Activated T-cell treated with anti-CD3 and anti-CD28 coated beads, Interleukin-2, amount 50 U/mL, for 4 hours (primary cell): ENCODE results near the gene TGIF1. TPM values are rescaled to one million over a fixed set of nuclear protein-coding genes. Genes with fewer than 3 reads are reported as not detected.
A peak's percentile ranks its signal among the peaks of the same experiment; 100 is the strongest.

Source experiments
- ATAC-seq, 2 donors: fragments of 200-7000 bp; cut with Tn5 transposase; one replicate each; pipeline ENCODE4 v1.10.0; 2021
- DNase-seq: peaks from one replicate; pipeline ENCODE4 v3.0.0-alpha.2; 2020
- H3K27me3 Mint-ChIP-seq: one replicate; pipeline ENCODE4 v1.8.0; 2021; ENCODE audit warnings: low read depth, mixed read lengths
- H3K36me3 Mint-ChIP-seq: one replicate; pipeline ENCODE4 v1.8.0; 2022; ENCODE audit warnings: mixed read lengths; ENCODE audit not compliant: insufficient read depth
- H3K4me1 Mint-ChIP-seq: one replicate; pipeline ENCODE4 v1.8.0; 2021; ENCODE audit warnings: low read depth, mixed read lengths
- H3K4me3 Mint-ChIP-seq: one replicate; pipeline ENCODE4 v1.8.0; 2021; ENCODE audit warnings: mild to moderate bottlenecking, moderate library complexity, mixed read lengths
- H3K9me3 Mint-ChIP-seq: one replicate; pipeline ENCODE4 v1.8.0; 2021; ENCODE audit warnings: mixed read lengths
- total RNA-seq, 3 donors: library from RNA; stranded (reverse); gene quantifications; one replicate each; pipeline ENCODE4 v1.2.1, GENCODE V29; 2021

Gene TGIF1
- total RNA-seq, 3 donors from 2014 or later: 19.8 to 35.0 (median 34.8) TPM

DNA sequence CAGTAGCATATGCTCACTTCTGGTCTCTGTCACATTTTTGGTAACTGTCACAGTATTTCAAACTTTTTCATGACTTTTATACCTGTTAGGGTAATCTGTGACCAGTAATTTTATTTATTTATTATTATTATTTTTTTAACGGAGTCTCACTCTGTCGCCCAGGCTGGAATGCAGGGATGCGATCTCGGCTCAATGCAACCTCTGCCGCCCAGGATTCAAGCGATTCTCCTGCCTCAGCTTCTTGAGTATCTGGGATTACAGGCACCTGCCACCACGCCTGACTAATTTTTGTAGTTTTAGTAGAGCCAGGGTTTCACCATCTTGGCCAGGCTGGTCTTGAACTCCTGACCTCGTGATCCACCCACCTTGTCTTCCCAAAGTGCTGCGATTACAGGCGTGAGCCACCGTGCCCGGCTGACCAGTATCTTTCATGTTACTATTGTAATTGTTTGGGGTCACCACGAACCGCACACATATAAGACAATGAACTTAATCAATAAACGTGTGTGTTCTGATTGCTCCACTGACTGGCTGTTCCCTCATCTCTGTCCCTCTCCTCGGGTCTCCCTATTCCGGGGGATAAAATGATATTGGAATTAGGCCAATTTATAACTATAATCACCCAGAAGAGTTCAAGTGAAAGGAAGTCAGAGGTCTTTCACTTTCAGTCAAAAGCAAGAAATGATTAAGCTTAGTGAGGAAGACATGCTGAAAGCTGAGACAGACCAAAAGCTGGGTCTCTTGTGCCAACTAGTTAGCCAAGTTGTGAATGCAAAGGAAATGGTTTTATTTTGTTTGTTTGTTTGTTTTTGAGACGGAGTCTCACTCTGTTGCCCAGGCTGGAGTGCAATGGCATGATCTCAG lies 22.9 kb downstream of the TGIF1 start:
- Mint-ChIP-seq H3K36me3 (no peaks in the 10 kb centered on the region), H3K4me3 (no peak overlapping the region), H3K27me3 (no peaks in the 10 kb centered on the region), H3K4me1 (peaks cover 10% of the 10 kb centered on the region), H3K9me3 (no peaks in the 10 kb centered on the region)
- peak; percentile 83 to 87 for ATAC-seq
- no peak for DNase-seq

DNA sequence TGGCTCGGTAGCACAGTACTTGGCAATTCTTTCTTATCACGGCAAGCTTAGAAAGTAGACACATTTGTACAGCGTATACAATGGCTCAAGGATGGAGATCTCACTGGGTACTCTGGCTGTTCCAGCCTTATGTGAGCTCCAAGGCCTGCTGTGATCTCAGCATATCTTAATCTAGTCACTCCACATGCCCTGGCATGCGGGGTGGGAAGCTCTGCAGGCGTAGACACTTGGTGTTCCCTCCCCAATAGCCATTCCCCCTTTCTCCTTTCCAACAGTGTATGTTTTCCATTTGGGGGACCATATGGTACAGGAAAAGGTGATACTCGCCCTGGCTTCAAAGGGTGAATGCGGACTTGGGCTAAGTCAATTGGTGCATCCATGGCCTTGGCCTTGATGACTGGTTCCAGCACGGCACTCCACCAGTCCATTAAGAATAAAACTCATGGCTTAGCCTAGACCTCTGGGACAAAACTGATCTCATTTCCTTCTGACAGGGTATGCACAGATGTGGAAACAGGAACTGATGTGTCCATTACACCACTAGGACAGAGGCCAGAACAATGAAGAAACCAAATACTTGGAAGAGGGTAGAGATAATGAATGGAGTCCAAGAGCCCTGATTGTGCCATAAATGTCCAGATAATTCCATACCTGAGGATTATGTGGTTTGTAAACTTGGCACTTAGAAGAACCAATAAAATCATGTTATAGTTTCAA lies 28.4 kb downstream of the TGIF1 start:
- no peaks in the 10 kb centered on the region for H3K36me3 Mint-ChIP-seq
- no peaks in the 10 kb centered on the region for H3K27me3 Mint-ChIP-seq
- H3K9me3 Mint-ChIP-seq: no peaks in the 10 kb centered on the region
- H3K4me3 Mint-ChIP-seq: no peak overlapping the region
- DNase-seq: no peak
- peaks cover 3% of the 10 kb centered on the region for H3K4me1 Mint-ChIP-seq
- no peak for ATAC-seq

GRCh38 chr18:3479978-3480509 lies 30.1 kb downstream of the TGIF1 start:
- no peaks in the 10 kb centered on the region for H3K9me3 Mint-ChIP-seq
- DNase-seq: no peak
- no peaks in the 10 kb centered on the region for H3K4me1 Mint-ChIP-seq
- H3K27me3 Mint-ChIP-seq: no peaks in the 10 kb centered on the region
- H3K4me3 Mint-ChIP-seq: no peak overlapping the region
- no peak for ATAC-seq
- H3K36me3 Mint-ChIP-seq: no peaks in the 10 kb centered on the region

- Mint-ChIP-seq H3K9me3 (no peaks in the 10 kb centered on the region), H3K36me3 (no peaks in the 10 kb centered on the region), H3K4me3 (no peak overlapping the region), H3K27me3 (no peaks in the 10 kb centered on the region), H3K4me1 (no peaks in the 10 kb centered on the region)
- DNase-seq: no peak
- no peak for ATAC-seq
These were observed 31.0 kb downstream of the TGIF1 start for GRCh38 chr18:3480827-3481573.

DNA sequence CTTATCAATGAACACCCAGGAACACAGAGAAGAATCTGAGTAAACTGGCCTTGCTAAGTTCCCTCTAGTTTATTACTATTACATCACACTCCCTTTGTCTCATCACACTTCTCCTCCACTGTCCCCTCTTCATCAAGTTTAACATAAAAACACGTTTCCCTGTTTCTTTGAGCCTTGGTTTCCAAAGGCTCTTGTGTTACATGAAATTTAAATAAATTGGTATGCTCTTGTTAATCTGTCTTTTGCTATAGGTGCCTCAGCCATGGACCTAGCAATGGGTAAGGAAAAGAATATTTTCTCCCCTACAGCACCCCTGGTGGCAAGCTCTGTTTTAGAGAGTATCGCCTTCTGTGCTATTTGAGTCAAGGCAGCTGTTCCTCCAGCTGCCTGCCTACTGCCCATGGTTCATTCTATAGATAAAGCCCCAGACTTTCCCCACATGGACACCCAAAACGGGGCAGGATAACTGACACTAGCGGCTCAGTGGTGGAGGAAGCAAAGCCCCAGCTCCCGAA lies 31.8 kb downstream of the TGIF1 start:
- no peak overlapping the region for H3K4me3 Mint-ChIP-seq
- no peaks in the 10 kb centered on the region for H3K27me3 Mint-ChIP-seq
- no peak for DNase-seq
- peak in 1 of 2 donors; percentile 43 for ATAC-seq
- no peaks in the 10 kb centered on the region for H3K36me3 Mint-ChIP-seq
- no peaks in the 10 kb centered on the region for H3K9me3 Mint-ChIP-seq
- H3K4me1 Mint-ChIP-seq: no peaks in the 10 kb centered on the region

- H3K9me3 Mint-ChIP-seq: no peaks in the 10 kb centered on the region
- no peaks in the 10 kb centered on the region for H3K27me3 Mint-ChIP-seq
- no peak for DNase-seq
- no peaks in the 10 kb centered on the region for H3K36me3 Mint-ChIP-seq
- no peak for ATAC-seq
- H3K4me1 Mint-ChIP-seq: no peaks in the 10 kb centered on the region
- no peak overlapping the region for H3K4me3 Mint-ChIP-seq
These were observed 32.3 kb downstream of the TGIF1 start for GRCh38 chr18:3482258-3482657.

DNA sequence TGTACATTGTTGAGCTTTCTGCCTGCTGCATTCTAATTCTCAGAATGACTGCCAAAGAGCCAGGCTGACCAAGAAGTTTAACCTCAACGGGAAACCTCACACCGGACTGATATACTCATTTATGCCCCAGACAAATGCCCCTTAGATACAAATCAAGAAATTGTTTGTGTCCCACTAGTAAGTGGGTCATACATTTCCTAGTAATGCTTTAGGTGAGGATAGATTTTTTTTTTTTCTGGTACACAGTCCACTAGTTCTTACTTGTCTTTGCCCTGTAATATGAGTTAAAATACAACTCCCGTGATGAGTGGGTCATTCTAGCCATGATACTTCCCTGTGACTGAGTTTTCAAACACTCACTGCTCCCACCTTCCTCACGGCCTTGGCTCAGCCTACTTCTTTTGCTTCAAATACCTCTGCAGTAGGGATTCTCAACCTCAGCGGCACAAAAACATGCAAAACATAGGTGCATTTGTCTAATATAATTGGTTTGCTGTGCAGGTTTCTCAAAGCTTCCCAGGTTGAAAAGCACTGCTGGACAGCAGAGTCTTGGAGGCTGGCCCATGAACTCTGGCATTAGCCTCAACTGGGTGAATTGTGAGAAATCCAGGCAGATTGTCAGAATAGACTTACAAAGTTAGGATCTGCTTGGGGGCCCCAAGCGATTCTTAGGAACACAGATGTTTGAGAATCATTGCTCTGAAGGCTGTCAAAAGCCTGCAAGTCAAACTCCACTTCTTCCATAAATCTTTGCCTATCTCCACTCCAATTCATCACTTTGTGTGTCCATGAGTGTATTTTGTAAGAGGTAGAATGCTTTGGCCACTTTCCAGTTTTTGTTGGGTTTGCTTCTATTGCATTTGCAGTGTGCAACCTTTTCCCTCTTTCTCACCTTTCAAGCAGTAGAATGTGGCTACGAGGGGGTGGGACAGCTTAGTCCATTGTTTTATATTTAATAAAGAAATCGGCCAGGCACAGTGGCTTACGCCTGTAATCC lies 35.5 kb downstream of the TGIF1 start:
- H3K4me3 Mint-ChIP-seq: no peak overlapping the region
- DNase-seq (no peak), ATAC-seq (no peak)
- H3K9me3 Mint-ChIP-seq: no peaks in the 10 kb centered on the region
- no peaks in the 10 kb centered on the region for H3K36me3 Mint-ChIP-seq
- H3K27me3 Mint-ChIP-seq: peaks cover 4% of the 10 kb centered on the region
- H3K4me1 Mint-ChIP-seq: no peaks in the 10 kb centered on the region

- Mint-ChIP-seq H3K9me3 (no peaks in the 10 kb centered on the region), H3K36me3 (no peaks in the 10 kb centered on the region), H3K27me3 (peaks cover 6% of the 10 kb centered on the region), H3K4me3 (no peak overlapping the region), H3K4me1 (no peaks in the 10 kb centered on the region)
- no peak for ATAC-seq
- no peak for DNase-seq
These were observed 36.5 kb downstream of the TGIF1 start for GRCh38 chr18:3486512-3486911.

DNA sequence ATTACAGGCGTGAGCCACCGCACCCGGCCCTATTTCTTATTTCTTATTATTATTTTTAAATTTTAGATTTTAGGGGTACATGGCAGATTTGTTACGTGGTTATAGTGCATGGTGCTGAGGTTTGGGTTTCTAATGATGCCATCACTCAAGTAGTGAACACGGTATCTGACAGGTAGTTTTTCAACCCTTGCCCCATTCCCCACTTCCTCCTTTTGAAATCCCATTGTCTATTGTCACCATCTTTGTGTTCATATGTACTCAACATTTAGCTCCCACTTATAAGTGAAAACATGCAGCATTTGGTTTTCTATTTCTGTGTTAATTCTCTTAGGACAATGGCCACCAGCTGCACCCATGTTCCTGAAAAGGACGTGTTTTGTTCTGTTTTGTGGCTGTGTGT lies 39.5 kb downstream of the TGIF1 start:
- peaks cover 4% of the 10 kb centered on the region for H3K4me1 Mint-ChIP-seq
- no peak for DNase-seq
- H3K9me3 Mint-ChIP-seq: no peaks in the 10 kb centered on the region
- no peaks in the 10 kb centered on the region for H3K36me3 Mint-ChIP-seq
- no peak overlapping the region for H3K4me3 Mint-ChIP-seq
- peaks cover 6% of the 10 kb centered on the region for H3K27me3 Mint-ChIP-seq
- no peak for ATAC-seq

DNA sequence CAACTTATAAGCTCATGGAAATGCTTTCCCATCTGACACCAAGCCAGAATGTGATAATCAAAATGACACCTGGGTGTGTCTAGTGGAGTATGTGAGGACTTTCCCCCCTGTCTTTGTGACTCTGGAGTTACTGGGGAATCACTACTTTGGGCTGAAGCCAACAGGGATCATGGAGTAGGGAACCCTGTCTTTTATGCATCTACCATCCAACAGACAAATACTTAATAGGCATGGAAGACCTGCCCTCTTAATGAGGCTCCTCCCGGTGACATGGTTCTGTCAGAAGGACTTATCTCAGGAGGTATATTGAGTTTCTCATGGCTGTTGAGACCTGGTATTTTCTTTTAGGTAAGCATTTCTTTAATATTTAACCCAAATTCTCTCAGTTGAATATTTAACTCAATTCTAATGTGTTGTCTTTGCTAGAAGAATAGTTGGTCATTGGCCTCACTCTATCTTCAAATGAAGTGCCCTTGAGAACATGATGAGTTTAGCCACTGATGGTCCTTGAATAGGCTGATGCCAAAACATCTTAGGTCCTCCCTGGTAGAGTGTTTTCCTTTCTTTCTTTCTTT lies 42.1 kb downstream of the TGIF1 start:
- H3K27me3 Mint-ChIP-seq: peaks cover 12% of the 10 kb centered on the region
- H3K9me3 Mint-ChIP-seq: no peaks in the 10 kb centered on the region
- no peaks in the 10 kb centered on the region for H3K36me3 Mint-ChIP-seq
- no peak for ATAC-seq
- peaks cover 11% of the 10 kb centered on the region for H3K4me1 Mint-ChIP-seq
- no peak overlapping the region for H3K4me3 Mint-ChIP-seq
- DNase-seq: no peak

DNA sequence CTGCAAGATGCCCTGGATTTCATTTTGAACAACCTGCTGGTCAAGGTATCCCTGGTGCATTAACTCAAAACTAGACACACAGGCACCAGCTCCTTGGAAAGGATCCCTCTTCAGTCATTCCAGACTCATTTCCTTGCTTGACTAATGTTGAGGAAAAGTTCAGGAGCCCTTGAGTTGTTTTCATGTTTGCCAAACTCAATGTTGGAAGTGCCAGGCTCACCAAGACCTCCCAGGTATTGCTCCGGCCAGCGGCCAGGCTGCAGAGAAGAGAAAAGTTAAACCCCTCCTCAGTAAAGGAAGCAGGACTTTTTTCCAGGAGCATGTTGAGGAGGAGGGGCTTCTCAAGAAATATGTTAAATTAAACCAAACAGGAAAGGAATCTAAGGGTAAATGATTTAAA lies 42.7 kb downstream of the TGIF1 start:
- ATAC-seq (no peak), DNase-seq (no peak)
- Mint-ChIP-seq H3K4me3 (no peak overlapping the region), H3K27me3 (peaks cover 13% of the 10 kb centered on the region), H3K9me3 (no peaks in the 10 kb centered on the region), H3K36me3 (no peaks in the 10 kb centered on the region), H3K4me1 (peaks cover 11% of the 10 kb centered on the region)

DNA sequence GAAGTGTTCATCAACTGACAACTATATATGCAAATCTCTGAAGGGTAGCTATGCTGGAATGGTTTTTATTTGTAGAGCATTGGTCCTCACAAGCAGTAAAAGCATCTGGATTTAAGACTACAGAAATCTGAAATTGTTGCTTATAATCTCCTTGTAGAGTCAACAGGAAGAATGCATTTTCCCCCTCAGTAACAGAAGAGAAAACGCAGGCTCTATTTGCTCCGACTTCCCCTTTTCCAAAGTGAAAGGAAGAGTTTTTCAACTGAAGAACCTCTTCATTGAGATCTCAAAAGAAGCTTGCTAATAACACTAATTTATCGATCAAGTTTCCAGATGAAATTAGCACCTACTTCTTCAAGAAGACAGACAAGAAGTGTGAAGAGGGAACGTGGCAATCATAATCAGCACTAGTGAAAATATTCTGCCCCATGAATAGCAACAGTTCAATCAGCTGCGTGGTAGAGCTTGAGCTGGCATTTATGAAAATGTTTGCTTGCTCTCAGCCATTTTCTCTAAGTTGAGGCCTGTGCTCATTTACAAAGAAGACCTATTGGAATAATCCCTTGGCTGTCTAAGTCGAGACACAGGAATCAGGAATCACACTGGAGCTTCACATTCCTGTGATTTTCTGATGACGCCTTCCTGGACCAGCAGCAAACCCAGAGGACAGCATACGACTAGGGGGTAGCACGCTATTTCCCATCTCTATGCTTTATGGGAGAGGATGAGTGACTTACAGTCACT lies 43.7 kb downstream of the TGIF1 start:
- DNase-seq: no peak
- ATAC-seq: no peak
- Mint-ChIP-seq H3K27me3 (peaks cover 18% of the 10 kb centered on the region), H3K4me3 (no peak overlapping the region), H3K36me3 (no peaks in the 10 kb centered on the region), H3K9me3 (no peaks in the 10 kb centered on the region), H3K4me1 (peaks cover 13% of the 10 kb centered on the region)

- ATAC-seq (no peak), DNase-seq (no peak)
- no peak overlapping the region for H3K4me3 Mint-ChIP-seq
- peaks cover 14% of the 10 kb centered on the region for H3K4me1 Mint-ChIP-seq
- peaks cover 21% of the 10 kb centered on the region for H3K27me3 Mint-ChIP-seq
- H3K36me3 Mint-ChIP-seq: no peaks in the 10 kb centered on the region
- H3K9me3 Mint-ChIP-seq: no peaks in the 10 kb centered on the region
These were observed 44.2 kb downstream of the TGIF1 start for GRCh38 chr18:3494245-3494526.
